Esophagus mucosa (tissue), 1 donor: ENCODE measurements around the gene ARL6IP4. TPM values are rescaled to one million over a fixed set of nuclear protein-coding genes. Genes with fewer than 3 reads are reported as not detected.

Source experiments
- ATAC-seq: fragments of 200-7000 bp; cut with Tn5 transposase; one replicate; pipeline ENCODE4 v1.9.1; 2020
- total RNA-seq: library from RNA; stranded (reverse); gene quantifications from one replicate; pipeline ENCODE4 v1.2.4, GENCODE V29; 2023
- donor health status: DM: yes; HTN: yes; CAD: no.

ARL6IP4 gene
- total RNA-seq, 1 donor from 2014 or later: 134 TPM

GRCh38 chr12:122979001-122979907 is 1.2 kb upstream of the ARL6IP4 start:
- no peak for ATAC-seq

GRCh38 chr12:122979908-122980182 is 636 bp upstream of the ARL6IP4 start:
- ATAC-seq: no peak

DNA sequence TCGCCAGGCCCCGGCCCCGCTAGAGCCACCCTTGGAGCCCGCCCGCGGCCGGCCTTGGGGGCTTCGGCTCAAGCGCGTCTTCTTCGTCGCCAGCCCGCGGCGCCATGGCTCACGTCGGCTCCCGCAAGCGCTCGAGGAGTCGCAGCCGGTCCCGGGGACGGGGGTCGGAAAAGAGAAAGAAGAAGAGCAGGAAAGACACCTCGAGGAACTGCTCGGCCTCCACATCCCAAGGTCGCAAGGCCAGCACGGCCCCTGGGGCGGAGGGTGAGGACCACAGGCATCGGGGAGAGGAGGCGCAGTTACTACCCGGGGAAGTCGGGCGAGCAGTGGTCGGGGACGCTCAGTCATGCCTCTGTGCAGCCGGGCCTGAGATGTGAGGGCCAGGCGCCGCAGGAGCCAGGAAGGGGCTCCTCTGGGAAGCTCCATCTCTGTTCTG is 573 bp downstream of the ARL6IP4 start:
- no peak for ATAC-seq

GRCh38 chr12:122981587-122982476 is 1.4 kb downstream of the ARL6IP4 start:
- no peak for ATAC-seq

DNA sequence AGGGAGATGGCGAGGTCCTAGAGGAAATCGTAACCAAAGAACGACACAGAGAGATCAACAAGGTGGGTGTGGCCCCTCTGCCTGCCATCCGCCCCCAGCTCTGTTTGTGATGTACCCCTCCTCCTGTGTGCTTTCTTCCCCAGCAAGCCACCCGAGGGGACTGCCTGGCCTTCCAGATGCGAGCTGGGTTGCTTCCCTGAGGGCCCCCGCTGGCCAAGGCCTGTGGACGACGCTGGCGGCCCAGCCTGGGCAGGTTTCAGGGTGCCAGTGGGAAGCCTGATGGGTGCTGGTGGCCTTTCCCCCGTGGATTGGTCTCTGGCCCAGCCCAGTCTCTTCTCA is 2.0 kb downstream of the ARL6IP4 start:
- ATAC-seq: no peak

GRCh38 chr12:122982963-122983788 is 2.7 kb downstream of the ARL6IP4 start:
- no peak for ATAC-seq

DNA sequence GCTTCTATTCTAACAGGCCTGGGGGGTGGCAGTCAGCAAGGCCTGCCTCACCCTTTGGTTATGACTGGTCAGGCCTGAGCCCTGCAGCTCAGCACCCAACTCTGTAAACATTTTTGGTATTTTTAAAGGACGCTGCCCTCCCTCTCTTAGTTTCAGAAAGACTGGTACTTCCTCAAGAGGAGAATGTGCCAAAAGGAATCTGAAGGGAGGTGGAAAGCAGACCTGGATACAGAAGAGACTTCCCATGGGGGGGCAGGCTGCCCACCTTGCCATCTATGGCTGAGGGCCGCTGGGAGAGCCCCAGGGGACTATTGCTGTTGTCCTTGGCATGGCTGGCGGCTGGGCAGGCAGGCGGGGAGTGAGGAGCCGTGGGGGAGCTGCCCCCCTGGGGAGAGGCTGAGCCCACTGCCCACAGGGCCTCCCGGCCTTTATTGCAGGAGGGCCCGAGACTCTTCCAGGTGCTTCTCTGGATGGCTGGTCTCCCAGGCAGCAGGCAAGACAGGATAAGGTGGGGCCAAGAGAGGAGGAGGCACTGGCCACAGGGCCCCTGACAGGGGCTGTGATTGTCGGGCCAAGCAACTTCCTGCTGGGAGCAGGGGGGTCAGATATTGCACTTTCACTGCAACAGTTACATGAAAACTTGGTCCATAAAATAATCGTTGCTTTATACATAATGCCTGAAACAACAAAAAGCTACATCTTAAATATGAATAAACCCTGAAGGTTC is 3.5 kb downstream of the ARL6IP4 start:
- ATAC-seq: no peak

GRCh38 chr12:122984612-122985337 is 4.3 kb downstream of the ARL6IP4 start:
- no peak for ATAC-seq

DNA sequence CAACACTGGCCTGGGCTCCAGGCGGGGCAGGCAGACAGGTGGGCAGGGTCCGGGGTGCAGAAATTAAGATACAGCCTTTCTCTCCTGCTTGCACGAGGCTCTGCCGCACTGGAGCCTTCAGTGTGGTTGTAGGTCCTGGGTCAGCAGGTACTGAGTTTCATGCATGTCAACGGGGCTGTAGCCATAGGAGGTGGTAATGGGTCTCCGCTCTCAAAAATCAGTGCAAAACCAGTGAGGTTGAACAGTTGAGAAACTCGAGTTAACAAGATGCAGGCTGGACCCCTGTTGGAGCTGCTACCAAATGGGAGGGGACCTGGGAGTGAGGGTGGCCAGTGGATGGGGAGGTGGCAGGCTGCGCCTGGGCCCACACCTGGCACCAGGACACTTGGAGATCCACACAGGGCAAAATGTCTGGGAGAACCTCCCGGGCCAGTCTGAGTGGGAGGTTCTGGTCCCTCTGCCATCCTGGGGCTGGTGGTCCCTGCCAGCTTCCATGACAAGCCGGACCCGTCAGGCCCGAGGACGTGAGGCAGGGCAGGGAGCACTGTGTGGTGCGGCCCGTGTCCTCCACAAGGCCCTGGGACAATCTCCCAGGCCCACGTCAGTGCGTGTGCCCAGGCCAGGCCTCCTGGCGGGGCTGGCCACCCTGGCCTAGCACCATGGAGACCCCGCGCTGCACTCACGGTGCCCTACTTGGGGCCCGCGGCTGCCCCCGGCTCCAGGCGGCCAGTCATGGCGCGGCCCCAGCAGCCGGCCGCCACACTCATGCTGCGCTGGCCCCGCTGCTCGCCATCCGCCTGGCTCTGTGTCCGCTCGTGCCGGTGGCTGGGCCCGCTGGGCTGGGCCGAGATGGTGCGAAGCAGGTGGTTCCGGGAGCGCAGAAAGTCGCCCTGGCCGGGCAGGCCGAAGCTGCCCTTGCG is 5.1 kb downstream of the ARL6IP4 start:
- ATAC-seq: no peak

- ATAC-seq: no peak
Measured at GRCh38 chr12:122986258-122986871, 5.9 kb downstream of the ARL6IP4 start.

DNA sequence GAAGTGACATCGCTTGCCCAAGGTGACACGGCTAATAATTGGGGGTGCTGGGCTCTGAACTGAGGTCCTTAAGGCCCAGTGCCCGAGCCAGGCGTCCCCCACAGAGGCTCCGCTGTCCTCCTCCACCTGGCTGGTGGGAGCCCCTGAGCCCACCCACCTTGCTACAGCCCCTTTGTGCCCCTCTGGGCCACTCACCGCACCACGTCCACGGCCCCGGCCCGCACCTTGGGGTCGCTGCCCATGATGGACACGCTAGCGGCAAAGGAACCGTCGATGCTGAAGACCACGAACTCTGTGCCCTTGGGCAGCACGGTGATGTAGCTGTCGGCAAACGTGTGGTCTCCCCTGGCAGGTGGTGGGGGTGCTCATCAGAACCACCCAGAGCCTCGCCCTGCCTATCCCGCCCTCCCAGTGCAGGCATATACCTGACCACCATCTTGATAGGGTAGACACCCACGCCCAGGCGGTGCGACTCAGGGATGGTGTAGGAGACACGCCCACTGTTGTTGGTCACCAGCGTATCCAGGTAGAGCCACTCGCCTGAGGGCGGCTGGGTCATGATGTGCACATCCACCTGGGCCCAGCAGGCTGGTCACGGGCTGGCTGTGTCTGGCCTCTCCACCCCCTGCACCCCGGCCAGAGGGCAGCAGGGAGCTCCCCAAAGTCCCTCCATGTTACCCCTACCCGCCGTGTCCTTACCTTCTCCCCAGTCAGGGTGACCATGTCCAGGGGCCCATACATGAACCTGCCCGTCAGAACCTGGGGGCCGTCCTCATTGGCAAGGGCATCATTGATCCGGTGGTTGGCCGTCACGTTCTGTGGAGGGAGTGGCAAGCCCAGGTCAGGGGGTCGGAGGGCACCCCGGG is 6.8 kb downstream of the ARL6IP4 start:
- peak; percentile 19 for ATAC-seq

DNA sequence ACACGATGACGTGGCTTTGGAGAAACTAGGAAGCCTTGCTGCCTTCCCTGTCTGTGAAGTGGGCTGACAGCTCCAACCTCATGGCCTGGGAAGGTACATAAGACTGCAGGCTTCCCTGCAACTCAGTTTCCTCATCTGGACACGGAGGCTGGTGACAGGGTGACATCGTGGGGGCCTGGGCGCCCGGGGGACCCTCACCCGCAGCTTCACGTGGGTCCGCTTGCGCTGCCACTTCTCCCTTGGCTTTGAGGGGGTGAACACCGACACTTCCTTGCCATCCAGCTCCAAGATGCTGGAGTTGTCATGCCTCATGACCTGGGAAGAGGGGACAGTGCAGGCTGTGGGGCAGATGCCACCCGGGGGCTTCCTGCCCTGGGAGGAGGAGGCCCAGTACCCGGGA is 7.6 kb downstream of the ARL6IP4 start:
- no peak for ATAC-seq

- ATAC-seq: no peak
Measured at GRCh38 chr12:122988612-122989212, 8.2 kb downstream of the ARL6IP4 start.

- no peak for ATAC-seq
Measured at GRCh38 chr12:122989225-122989839, 8.9 kb downstream of the ARL6IP4 start.

DNA sequence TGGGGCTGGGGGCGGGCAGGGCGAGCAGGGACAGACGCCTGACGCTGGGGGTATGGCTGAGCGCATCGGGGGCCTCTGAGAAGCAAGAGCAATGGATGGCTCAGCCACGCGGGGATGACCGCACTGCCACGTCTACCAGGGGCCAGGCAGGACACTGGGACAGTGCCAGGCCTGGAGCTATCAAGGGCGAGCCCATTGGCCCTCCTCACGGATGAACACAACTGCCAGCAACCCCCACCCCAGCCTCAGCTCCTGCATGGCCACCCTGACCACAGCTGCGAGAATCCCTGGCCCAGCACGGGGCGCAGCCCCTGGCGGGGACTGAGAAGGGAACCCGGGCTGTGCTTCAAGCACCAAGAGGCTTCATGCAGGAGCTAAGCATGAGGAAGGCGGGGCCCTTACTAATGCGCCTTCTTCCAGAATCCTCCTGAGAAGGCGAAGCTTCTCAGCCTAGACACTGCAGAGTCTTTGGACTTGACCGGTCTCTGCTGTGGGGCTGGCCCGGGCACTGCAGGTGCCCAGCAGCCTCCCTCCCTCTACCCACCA is 9.5 kb downstream of the ARL6IP4 start:
- ATAC-seq: no peak

- ATAC-seq: no peak
Measured at GRCh38 chr12:122990561-122990960, 10.1 kb downstream of the ARL6IP4 start.

GRCh38 chr12:122990961-122991622 is 10.6 kb downstream of the ARL6IP4 start:
- ATAC-seq: no peak
